HepG2 (cell line): ENCODE results near the gene ASGR1. TPM values are rescaled to one million over a fixed set of nuclear protein-coding genes. Genes with fewer than 3 reads are reported as not detected.

Source experiments
- ATAC-seq: fragments of 200-7000 bp; cut with Tn5 transposase; 3 replicates; pipeline ENCODE4 v1.9.1; 2020; ENCODE audit warnings: mild to moderate bottlenecking, moderate library complexity
- BruUV-seq: library from RNA; stranded (reverse); fragments of 400-500 nt; replicated peaks from 2 replicates; lab custom pipeline; 2021; lab: Mats Ljungman, UMichigan
- CTCF ChIA-PET: fragments of 300-600 bp; formaldehyde crosslinking; extraction: SDS; loops from one replicate; lab custom pipeline; 2021; ENCODE audit warnings: low total read pairs, inconsistent platforms, low intra/inter-chr PET ratio; lab: Yijun Ruan, JAX
- POLR2A ChIA-PET: fragments of 350-600 bp; sonication (Branson Sonifier 250); formaldehyde crosslinking; loops from one replicate; lab custom pipeline; 2020; ENCODE audit warnings: antibody characterized with exemption, inconsistent platforms; lab: Yijun Ruan, JAX
- DNase-seq: peaks from one replicate; pipeline ENCODE4 v3.0.0-alpha.2; 2015; ENCODE audit warnings: low spot score
- FAIRE-seq: peaks from 3 replicates; lab custom pipeline; 2011; peaks lifted over from hg19 to GRCh38; lab: Jason Lieb, UNC
- H2AFZ ChIP-seq: one replicate; pipeline ENCODE4 v1.6.1; 2011; ENCODE audit warnings: low read length, inconsistent platforms
- H3K27ac ChIP-seq: fragments of 300-600 bp; 3 replicates; pipeline ENCODE4 v1.8.0; 2011; ENCODE audit warnings: mixed run types, mild to moderate bottlenecking, mixed read lengths, low read length, inconsistent platforms; ENCODE audit not compliant: insufficient read depth; ENCODE audit errors: extremely low read length
- H3K27me3 ChIP-seq, 2 experiments: fragments of 200-600 bp in 1 of 2; 2 replicates in 1 of 2; 3 replicates in 1 of 2; pipeline versions ENCODE4 v1.6.0 to v1.8.0; 2011; ENCODE audit warnings: low read length in 2 of 2, mild to moderate bottlenecking in 2 of 2, moderate library complexity in 2 of 2, inconsistent platforms in 1 of 2; ENCODE audit not compliant: insufficient read depth in 2 of 2, control insufficient read depth in 1 of 2
- H3K36me3 ChIP-seq, 2 experiments: fragments of 200-600 bp in 1 of 2; replicated peaks in 1 of 2; 2 replicates in 1 of 2; 3 replicates in 1 of 2; pipeline versions ENCODE4 v1.5.1 to v1.8.0; 2011; ENCODE audit warnings: low read length in 2 of 2, inconsistent platforms in 1 of 2; ENCODE audit not compliant: insufficient read depth in 2 of 2, control insufficient read depth in 1 of 2
- H3K4me1 ChIP-seq: 2 replicates; pipeline ENCODE4 v1.5.1; 2012; ENCODE audit warnings: low read length, inconsistent platforms; ENCODE audit not compliant: insufficient read depth
- H3K4me2 ChIP-seq: 2 replicates; pipeline ENCODE4 v1.6.0; 2011; ENCODE audit warnings: low read depth, low read length, inconsistent platforms
- H3K4me3 ChIP-seq, 3 experiments: fragments of 200-600 bp in 1 of 3; sonication (generic), shearing (Covaris generic) in 1 of 3; replicated peaks in 1 of 3; 2 replicates each; pipeline ENCODE4 v1.5.1; 2011 to 2016; ENCODE audit warnings: low read length in 3 of 3, inconsistent platforms in 2 of 3, low read depth in 2 of 3, mild to moderate bottlenecking in 2 of 3, control low read depth in 1 of 3, mixed read lengths in 1 of 3; ENCODE audit not compliant: insufficient read depth in 1 of 3
- H3K79me2 ChIP-seq: one replicate; pipeline ENCODE4 v1.6.1; 2011; ENCODE audit warnings: low read length, inconsistent platforms; ENCODE audit not compliant: insufficient read depth
- H3K9ac ChIP-seq: 2 replicates; pipeline ENCODE4 v1.6.0; 2011; ENCODE audit warnings: mild to moderate bottlenecking, low read depth, low read length, inconsistent platforms; ENCODE audit not compliant: insufficient read depth
- H3K9me3 ChIP-seq: 2 replicates; pipeline ENCODE4 v1.5.1; 2012; ENCODE audit warnings: mild to moderate bottlenecking, low read length
- H4K20me1 ChIP-seq: 2 replicates; pipeline ENCODE4 v1.6.0; 2011; ENCODE audit warnings: inconsistent platforms, mild to moderate bottlenecking, low read length, moderate library complexity; ENCODE audit not compliant: insufficient read depth
- AHR ChIP-seq: IDR thresholded peaks from 2 replicates; pipeline ENCODE4 v1.6.1; 2018; ENCODE audit warnings: missing genetic modification reagents, missing compliant biosample characterization
- EED ChIP-seq: sonication (generic); formaldehyde crosslinking; IDR thresholded peaks from 2 replicates; pipeline ENCODE4 v1.5.0; 2020; ENCODE audit warnings: mild to moderate bottlenecking, missing genetic modification reagents
- NCOA2 ChIP-seq: sonication (generic); formaldehyde crosslinking; IDR thresholded peaks from 2 replicates; pipeline ENCODE4 v1.8.0; 2022; ENCODE audit warnings: inconsistent platforms
- SRY ChIP-seq: sonication (generic); formaldehyde crosslinking; IDR thresholded peaks from 2 replicates; pipeline ENCODE4 v1.8.0; 2022; ENCODE audit warnings: mild to moderate bottlenecking, missing genetic modification reagents
- ZC3H13 ChIP-seq: sonication (generic); formaldehyde crosslinking; IDR thresholded peaks from 2 replicates; pipeline ENCODE4 v1.8.1; 2023; ENCODE audit warnings: mild to moderate bottlenecking, missing genetic modification reagents, moderate library complexity
- ZNF549 ChIP-seq: sonication (generic); formaldehyde crosslinking; IDR thresholded peaks from 2 replicates; pipeline ENCODE4 v1.5.0; 2020; ENCODE audit warnings: missing genetic modification reagents
- WGBS: methylation state at CpG from one replicate; pipeline ENCODE4 v1.1.6; 2017; ENCODE audit warnings: low lambda C conversion rate; 5-methylcytosine and 5-hydroxymethylcytosine counted together
- in situ Hi-C: cut with HindIII; loops from 2 replicates; pipeline ENCODE4 v1.10.0; 2017; ENCODE audit warnings: low pct_unique_long_range_greater_than_20kb; ENCODE audit not compliant: extremely low pct_ligation_motif_present
- intact Hi-C: fragments of 100-400 bp; cut with micrococcal nuclease; formaldehyde crosslinking; loops from one replicate; pipeline ENCODE4 v1.10.0; 2022; ENCODE audit not compliant: unreplicated experiment
- polyA plus RNA-seq, 8 experiments: library from polyadenylated mRNA; depleted of rRNA in 3 of 8; stranded (reverse) in 7 of 8; unstranded in 1 of 8; fragments of >200 nt; fragmentation: Illumina TruSeq in 4 of 8; extraction: Trizol in 4 of 8; gene quantifications; 2 replicates each; pipeline versions ENCODE4 v1.2.1 to v1.2.3, GENCODE V29; 2011 to 2016; ENCODE audit warnings: low read depth in 4 of 8, missing spikeins in 1 of 8, mixed read lengths in 1 of 8; ENCODE audit not compliant: insufficient read depth in 1 of 8
- total RNA-seq, 5 experiments: library from RNA; depleted of rRNA; stranded (reverse); fragments of >200 nt; fragmentation: Illumina TruSeq; extraction: Trizol; gene quantifications; 2 replicates each; pipeline ENCODE4 v1.2.3, GENCODE V29; 2016; ENCODE audit warnings: low read depth in 1 of 5
- TF ChIP-seq, protein P1 (sequence below): sonication (generic); formaldehyde crosslinking; IDR thresholded peaks from 2 replicates; pipeline ENCODE4 v1.5.0; 2020; ENCODE audit warnings: mild to moderate bottlenecking, missing genetic modification reagents
- TF ChIP-seq, protein P2 (sequence below): IDR thresholded peaks from 2 replicates; pipeline ENCODE4 v1.6.1; 2018; ENCODE audit warnings: missing genetic modification reagents, mild to moderate bottlenecking, missing compliant biosample characterization
- TF ChIP-seq, protein P3 (sequence below): fragments of 450-650 bp; IDR thresholded peaks from 2 replicates; pipeline ENCODE4 v1.6.1; 2016

ASGR1 gene
- total and polyA plus RNA-seq, 2 of the 13 experiments (the other 11 are each of a cell fraction or from before 2014, with no cell fraction given): 353 to 796 TPM

DNA sequence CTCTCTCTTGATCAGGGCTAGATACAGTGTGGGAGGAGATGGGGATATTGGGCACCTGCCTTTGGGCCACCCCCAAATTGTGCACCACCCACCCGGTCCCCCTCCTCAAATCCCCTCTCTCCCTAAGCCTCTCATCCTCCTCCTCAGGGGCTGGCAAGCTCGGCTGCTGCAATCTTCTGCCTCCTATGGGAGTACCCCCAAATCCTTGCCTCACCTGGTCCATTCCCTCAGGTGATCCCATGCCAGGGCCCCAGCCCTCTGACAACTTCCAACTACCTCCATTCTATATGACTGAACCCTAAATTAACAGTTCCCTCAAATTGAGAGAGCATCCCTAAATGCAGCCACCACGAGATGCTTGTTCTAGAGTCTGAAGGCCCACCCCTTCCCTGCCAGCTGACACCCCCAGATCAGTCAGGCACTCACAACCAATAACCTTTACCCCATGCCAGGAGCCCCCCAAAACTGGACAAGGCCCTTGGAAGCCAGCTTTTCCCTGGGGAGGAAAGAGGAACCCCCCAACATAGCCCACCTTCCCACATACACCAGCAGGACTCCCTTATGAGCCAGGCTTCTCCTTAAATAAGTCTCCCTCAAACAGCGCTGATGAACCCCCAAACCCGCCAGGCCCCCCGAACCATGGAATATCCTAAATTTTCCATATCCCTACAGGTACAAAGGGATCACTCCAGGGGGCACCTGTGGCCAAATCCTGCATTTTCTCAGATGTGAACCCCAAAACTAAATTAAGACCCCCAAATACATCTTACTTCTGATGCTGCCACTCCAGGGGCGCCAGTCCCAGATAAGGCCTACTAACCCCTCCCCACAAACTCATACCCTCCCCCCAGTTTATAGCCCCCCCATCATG, 37.3 kb upstream of the ASGR1 start (continued):
- TF ChIP-seq, protein P1, sequence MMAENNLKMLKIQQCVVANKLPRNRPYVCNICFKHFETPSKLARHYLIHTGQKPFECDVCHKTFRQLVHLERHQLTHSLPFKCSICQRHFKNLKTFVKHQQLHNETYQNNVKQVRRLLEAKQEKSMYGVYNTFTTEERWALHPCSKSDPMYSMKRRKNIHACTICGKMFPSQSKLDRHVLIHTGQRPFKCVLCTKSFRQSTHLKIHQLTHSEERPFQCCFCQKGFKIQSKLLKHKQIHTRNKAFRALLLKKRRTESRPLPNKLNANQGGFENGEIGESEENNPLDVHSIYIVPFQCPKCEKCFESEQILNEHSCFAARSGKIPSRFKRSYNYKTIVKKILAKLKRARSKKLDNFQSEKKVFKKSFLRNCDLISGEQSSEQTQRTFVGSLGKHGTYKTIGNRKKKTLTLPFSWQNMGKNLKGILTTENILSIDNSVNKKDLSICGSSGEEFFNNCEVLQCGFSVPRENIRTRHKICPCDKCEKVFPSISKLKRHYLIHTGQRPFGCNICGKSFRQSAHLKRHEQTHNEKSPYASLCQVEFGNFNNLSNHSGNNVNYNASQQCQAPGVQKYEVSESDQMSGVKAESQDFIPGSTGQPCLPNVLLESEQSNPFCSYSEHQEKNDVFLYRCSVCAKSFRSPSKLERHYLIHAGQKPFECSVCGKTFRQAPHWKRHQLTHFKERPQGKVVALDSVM (CRISPR knock-in tag): no peak
- TF ChIP-seq SRY (CRISPR knock-in tag) (no peak), EED (no peak)
- TF ChIP-seq, protein P2, sequence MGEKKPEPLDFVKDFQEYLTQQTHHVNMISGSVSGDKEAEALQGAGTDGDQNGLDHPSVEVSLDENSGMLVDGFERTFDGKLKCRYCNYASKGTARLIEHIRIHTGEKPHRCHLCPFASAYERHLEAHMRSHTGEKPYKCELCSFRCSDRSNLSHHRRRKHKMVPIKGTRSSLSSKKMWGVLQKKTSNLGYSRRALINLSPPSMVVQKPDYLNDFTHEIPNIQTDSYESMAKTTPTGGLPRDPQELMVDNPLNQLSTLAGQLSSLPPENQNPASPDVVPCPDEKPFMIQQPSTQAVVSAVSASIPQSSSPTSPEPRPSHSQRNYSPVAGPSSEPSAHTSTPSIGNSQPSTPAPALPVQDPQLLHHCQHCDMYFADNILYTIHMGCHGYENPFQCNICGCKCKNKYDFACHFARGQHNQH: no peak
- TF ChIP-seq, all 625 proteins: peak for 0

DNA sequence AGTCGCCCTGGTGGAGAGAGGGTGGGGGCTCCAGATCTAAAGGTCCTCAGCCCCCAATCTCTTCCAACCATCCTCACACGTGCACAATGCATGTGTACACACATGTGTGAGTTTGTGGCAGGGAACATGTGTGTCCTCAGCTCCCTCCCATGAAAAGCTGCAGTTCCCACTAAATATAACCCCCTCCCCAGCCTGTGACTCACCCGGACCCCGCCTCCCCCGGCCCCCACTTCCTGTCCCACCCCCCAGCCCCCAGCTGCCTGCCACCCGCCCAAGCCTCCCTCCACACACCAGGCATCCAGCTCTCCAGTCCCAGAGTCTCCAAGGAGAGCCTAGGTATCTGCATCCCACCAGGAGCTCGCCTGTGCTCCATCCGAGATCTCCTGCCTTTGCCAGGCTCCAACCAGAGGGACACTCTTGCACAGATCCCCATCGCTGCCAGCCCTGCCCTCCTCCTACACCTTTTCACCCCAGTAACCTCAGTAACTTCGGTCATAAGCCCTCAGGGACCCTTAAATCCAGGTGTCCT, 36.5 kb upstream of the ASGR1 start:
- Histone ChIP-seq H2AFZ (no peak overlapping the region), H3K4me2 (peak overlapping the region; percentile 77), H3K4me1 (peaks cover 60% of the 10 kb centered on the region), H3K27ac (no peak overlapping the region), H3K9me3 (no peaks in the 10 kb centered on the region), H3K27me3 (peaks cover 0 to 4% of the 10 kb centered on the region in 2 experiments; a peak in 2 of 5 replicates), H3K9ac (no peak overlapping the region), H3K79me2 (peaks cover 6% of the 10 kb centered on the region), H3K4me3 (peak overlapping the region in 1 of 3 experiments; percentile 42; a peak in 1 of 6 replicates), H3K36me3 (no peaks in the 10 kb centered on the region), H4K20me1 (peaks cover 3% of the 10 kb centered on the region; the same call in 1 of the 2 replicates)
- in situ Hi-C loops (loop anchor here (5.0 kb wide), 1 partner anchor 38 kb away; the partner anchor contains the start of gene ASGR1), intact Hi-C loops (no loop called here)
- no peak for ATAC-seq
- no peak for FAIRE-seq
- BruUV-seq: no TSS peak
- TF ChIP-seq ZC3H13 (CRISPR knock-in tag) (no peak), AHR (CRISPR knock-in tag) (no peak), ZNF549 (CRISPR knock-in tag) (no peak), NCOA2 (CRISPR knock-in tag) (0 out of 2 replicates have a peak, but pooled peaks have one; percentile 1)
- TF ChIP-seq, protein P3, sequence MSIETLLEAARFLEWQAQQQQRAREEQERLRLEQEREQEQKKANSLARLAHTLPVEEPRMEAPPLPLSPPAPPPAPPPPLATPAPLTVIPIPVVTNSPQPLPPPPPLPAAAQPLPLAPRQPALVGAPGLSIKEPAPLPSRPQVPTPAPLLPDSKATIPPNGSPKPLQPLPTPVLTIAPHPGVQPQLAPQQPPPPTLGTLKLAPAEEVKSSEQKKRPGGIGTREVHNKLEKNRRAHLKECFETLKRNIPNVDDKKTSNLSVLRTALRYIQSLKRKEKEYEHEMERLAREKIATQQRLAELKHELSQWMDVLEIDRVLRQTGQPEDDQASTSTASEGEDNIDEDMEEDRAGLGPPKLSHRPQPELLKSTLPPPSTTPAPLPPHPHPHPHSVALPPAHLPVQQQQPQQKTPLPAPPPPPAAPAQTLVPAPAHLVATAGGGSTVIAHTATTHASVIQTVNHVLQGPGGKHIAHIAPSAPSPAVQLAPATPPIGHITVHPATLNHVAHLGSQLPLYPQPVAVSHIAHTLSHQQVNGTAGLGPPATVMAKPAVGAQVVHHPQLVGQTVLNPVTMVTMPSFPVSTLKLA: peak; percentile 13; the same call in 1 of the 2 replicates
- ChIA-PET POLR2A (interaction anchor here (1.0 to 2.9 kb wide), 4 partner anchors 37 to 180 kb away, joined by 3 to 35 read pairs (median 4); partner anchors contain the start of genes ASGR1 and SLC16A13), CTCF (interaction anchor here (1.9 kb wide), 1 partner anchor 170 kb away, joined by 10 read pairs; no protein-coding TSS in a partner anchor)
- DNase-seq: no peak
- WGBS: 10% methylated on average over 9 of the region's 10 CpGs
